SH-SY5Y (cell line): ENCODE results near the gene KCTD11.

Experiments used
- GATA2 ChIP-seq: IDR thresholded peaks from 2 replicates; pipeline ENCODE4 v1.6.1; 2011; ENCODE audit warnings: mild to moderate bottlenecking, low read depth, low read length
- GATA3 ChIP-seq: IDR thresholded peaks from 2 replicates; pipeline ENCODE4 v1.6.1; 2011; ENCODE audit warnings: low read depth, mild to moderate bottlenecking, low read length, moderate library complexity

- TF ChIP-seq GATA3 (no peak), GATA2 (no peak)
Observed at GRCh38 chr17:7355053-7355452, 3.1 kb downstream of the KCTD11 start, which contains the start of gene TMEM95.
